ENCODE data around the gene ADGRG3. TPM values are rescaled to one million over a fixed set of nuclear protein-coding genes. Genes with fewer than 3 reads are reported as not detected.
"Not testable (repeated sequence)": the region's sequence is repeated elsewhere in the genome, so short reads cannot be mapped to it uniquely, and the experiment has no call there.

ADGRG3 gene
- total and polyA plus RNA-seq, 4 donors = 1.8 to 66.2 (median 9.4) TPM

- H3K27me3 ChIP-seq (ENCODE audit: control insufficient read depth in 3 of 3, insufficient read depth in 3 of 3, low read length in 2 of 3) = no peaks in the 10 kb centered on the region
- TF ChIP-seq, protein P1, sequence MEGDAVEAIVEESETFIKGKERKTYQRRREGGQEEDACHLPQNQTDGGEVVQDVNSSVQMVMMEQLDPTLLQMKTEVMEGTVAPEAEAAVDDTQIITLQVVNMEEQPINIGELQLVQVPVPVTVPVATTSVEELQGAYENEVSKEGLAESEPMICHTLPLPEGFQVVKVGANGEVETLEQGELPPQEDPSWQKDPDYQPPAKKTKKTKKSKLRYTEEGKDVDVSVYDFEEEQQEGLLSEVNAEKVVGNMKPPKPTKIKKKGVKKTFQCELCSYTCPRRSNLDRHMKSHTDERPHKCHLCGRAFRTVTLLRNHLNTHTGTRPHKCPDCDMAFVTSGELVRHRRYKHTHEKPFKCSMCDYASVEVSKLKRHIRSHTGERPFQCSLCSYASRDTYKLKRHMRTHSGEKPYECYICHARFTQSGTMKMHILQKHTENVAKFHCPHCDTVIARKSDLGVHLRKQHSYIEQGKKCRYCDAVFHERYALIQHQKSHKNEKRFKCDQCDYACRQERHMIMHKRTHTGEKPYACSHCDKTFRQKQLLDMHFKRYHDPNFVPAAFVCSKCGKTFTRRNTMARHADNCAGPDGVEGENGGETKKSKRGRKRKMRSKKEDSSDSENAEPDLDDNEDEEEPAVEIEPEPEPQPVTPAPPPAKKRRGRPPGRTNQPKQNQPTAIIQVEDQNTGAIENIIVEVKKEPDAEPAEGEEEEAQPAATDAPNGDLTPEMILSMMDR (IDR thresholded peaks at IDR 0.05; ENCODE audit: control extremely low read depth, extremely low read depth) = no peak
- no peaks in the 10 kb centered on the region for H3K4me1 ChIP-seq (ENCODE audit: control insufficient read depth in 5 of 5, insufficient read depth in 5 of 5, low read length in 5 of 5)
- DNase-seq (no peak), ATAC-seq (ENCODE audit: insufficient read depth, low FRiP score) (no peak)
- H3K9me3 ChIP-seq (ENCODE audit: control insufficient read depth in 4 of 4, insufficient read depth in 3 of 4, low read length in 3 of 4) = no peaks in the 10 kb centered on the region
- 95 to 100% methylated on average over 1 of the region's 1 CpG for WGBS, 2 donors
- H3K9ac ChIP-seq (ENCODE audit: insufficient read depth in 1 of 2, low read length in 2 of 2) = no peak overlapping the region
- no peak overlapping the region for H3K27ac ChIP-seq (ENCODE audit: low read depth in 1 of 2, low read length in 1 of 2)
- H3K4me3 ChIP-seq = no peak overlapping the region
- H3K36me3 ChIP-seq (ENCODE audit: control insufficient read depth in 4 of 4, insufficient read depth in 4 of 4, low read length in 4 of 4) = no peaks in the 10 kb centered on the region
These were observed 61.0 kb downstream of the ADGRG3 start for GRCh38 chr16:57729182-57729484.

DNA sequence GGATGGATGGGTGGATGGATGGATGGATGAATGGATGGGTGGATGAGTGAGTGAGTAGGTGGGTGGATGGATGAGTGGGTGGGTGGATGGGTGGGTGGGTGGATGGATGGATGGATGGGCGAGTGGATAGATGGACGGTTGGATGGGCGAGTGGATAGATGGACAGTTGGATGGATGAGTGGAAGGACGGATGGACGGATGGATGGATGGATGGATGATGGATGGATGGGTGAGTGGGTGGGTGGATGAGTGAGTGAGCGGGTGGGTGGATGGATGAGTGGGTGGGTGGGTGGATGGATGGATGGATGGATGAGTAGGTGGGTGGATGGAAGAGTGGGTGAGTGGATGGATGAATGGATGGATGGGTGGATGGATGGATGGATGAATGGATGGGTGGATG is 61.7 kb downstream of the ADGRG3 start:
- not testable (repeated sequence) for H3K4me1 ChIP-seq (ENCODE audit: control insufficient read depth in 5 of 5, insufficient read depth in 5 of 5, low read length in 5 of 5); H3K4me3 ChIP-seq; H3K9ac ChIP-seq (ENCODE audit: insufficient read depth in 1 of 2, low read length in 2 of 2); H3K36me3 ChIP-seq (ENCODE audit: control insufficient read depth in 4 of 4, insufficient read depth in 4 of 4, low read length in 4 of 4); DNase-seq; H3K9me3 ChIP-seq (ENCODE audit: control insufficient read depth in 4 of 4, insufficient read depth in 3 of 4, low read length in 3 of 4); ATAC-seq (ENCODE audit: insufficient read depth, low FRiP score); H3K27ac ChIP-seq (ENCODE audit: low read depth in 1 of 2, low read length in 1 of 2); H3K27me3 ChIP-seq (ENCODE audit: control insufficient read depth in 3 of 3, insufficient read depth in 3 of 3, low read length in 2 of 3)
- 95 to 96% methylated on average over 6 of the region's 6 CpGs for WGBS, 2 donors

DNA sequence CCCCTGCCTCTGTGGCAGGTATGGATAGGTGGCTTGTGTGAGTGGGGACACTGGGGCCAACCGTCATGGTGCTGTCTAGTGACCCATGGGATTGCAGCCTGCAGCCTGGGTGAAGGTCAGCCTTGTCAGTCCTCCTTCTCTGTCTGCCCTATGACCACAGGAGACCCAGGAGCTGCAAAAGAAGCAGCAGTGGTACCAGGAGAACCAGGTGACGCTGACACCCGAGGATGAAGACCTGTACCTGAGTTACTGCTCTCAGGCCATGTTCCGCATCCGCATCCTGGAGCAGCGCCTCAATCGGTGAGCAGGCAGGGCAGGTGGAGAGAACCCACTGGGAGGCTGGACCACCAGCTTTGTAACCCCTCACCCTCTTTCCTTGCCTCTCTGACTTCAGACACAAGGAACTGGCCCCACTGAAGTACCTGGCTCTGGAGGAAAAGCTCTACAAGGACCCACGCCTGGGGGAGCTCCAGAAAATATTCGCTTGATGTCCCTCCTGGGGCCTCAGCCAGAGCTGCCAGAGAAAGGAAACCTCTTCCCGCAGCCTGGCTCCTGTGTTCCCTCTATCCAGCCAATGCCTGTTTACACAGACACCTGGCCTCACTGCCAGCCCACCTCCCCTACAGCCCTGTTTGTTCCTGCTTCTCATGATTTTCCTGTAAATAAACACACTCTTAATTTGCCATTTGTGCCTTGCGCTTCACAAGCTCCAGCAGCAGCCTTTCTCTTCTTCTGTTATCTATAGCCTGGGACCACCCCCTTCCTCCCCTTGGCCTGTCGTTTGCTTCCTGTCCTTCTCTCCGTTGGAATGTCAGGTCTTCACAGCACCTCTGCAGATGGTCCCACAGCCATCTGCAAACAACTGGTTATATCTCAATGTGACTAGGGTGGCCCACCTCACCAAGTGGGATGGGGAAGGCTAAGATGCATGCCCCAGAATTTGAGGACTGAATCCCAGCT is 62.9 kb downstream of the ADGRG3 start:
- no peaks in the 10 kb centered on the region for H3K27me3 ChIP-seq (ENCODE audit: control insufficient read depth in 3 of 3, insufficient read depth in 3 of 3, low read length in 2 of 3)
- H3K4me3 ChIP-seq = no peak overlapping the region
- no peak overlapping the region for H3K9ac ChIP-seq (ENCODE audit: insufficient read depth in 1 of 2, low read length in 2 of 2)
- DNase-seq (peak in 1 of 3 donors; percentile 8), ATAC-seq (ENCODE audit: insufficient read depth, low FRiP score) (no peak)
- H3K9me3 ChIP-seq (ENCODE audit: control insufficient read depth in 4 of 4, insufficient read depth in 3 of 4, low read length in 3 of 4) = no peaks in the 10 kb centered on the region
- TF ChIP-seq, protein P1 (IDR thresholded peaks at IDR 0.05; ENCODE audit: control extremely low read depth, extremely low read depth) = no peak
- H3K36me3 ChIP-seq (ENCODE audit: control insufficient read depth in 4 of 4, insufficient read depth in 4 of 4, low read length in 4 of 4) = no peaks in the 10 kb centered on the region
- peaks cover 0 to 6% (median 0%) of the 10 kb centered on the region in 5 donors for H3K4me1 ChIP-seq (ENCODE audit: control insufficient read depth in 5 of 5, insufficient read depth in 5 of 5, low read length in 5 of 5)
- 70 to 79% methylated on average over 13 of the region's 13 CpGs for WGBS, 2 donors
- H3K27ac ChIP-seq (ENCODE audit: low read depth in 1 of 2, low read length in 1 of 2) = no peak overlapping the region

- ATAC-seq (ENCODE audit: insufficient read depth, low FRiP score) (no peak), DNase-seq (no peak)
- Histone ChIP-seq H3K4me1 (ENCODE audit: control insufficient read depth in 5 of 5, insufficient read depth in 5 of 5, low read length in 5 of 5) (peaks cover 0 to 16% (median 5%) of the 10 kb centered on the region in 5 donors), H3K27me3 (ENCODE audit: control insufficient read depth in 3 of 3, insufficient read depth in 3 of 3, low read length in 2 of 3) (no peaks in the 10 kb centered on the region), H3K9ac (ENCODE audit: insufficient read depth in 1 of 2, low read length in 2 of 2) (no peak overlapping the region), H3K36me3 (ENCODE audit: control insufficient read depth in 4 of 4, insufficient read depth in 4 of 4, low read length in 4 of 4) (no peaks in the 10 kb centered on the region), H3K4me3 (no peak overlapping the region), H3K9me3 (ENCODE audit: control insufficient read depth in 4 of 4, insufficient read depth in 3 of 4, low read length in 3 of 4) (no peaks in the 10 kb centered on the region), H3K27ac (ENCODE audit: low read depth in 1 of 2, low read length in 1 of 2) (no peak overlapping the region)
- TF ChIP-seq, protein P1 (IDR thresholded peaks at IDR 0.05; ENCODE audit: control extremely low read depth, extremely low read depth) = no peak
- 30 to 40% methylated on average over 2 of the region's 2 CpGs for WGBS, 2 donors
These were observed 63.9 kb downstream of the ADGRG3 start for GRCh38 chr16:57732037-57732436.

Measured in lung (tissue), 12 donors.